Fibroblast of gingiva (primary cell): ENCODE results near the gene SEMA3C.

Experiments
- DNase-seq: peaks from one replicate; pipeline ENCODE4 v3.0.0-alpha.2; 2011; ENCODE audit warnings: low read depth

Gene SEMA3C

DNA sequence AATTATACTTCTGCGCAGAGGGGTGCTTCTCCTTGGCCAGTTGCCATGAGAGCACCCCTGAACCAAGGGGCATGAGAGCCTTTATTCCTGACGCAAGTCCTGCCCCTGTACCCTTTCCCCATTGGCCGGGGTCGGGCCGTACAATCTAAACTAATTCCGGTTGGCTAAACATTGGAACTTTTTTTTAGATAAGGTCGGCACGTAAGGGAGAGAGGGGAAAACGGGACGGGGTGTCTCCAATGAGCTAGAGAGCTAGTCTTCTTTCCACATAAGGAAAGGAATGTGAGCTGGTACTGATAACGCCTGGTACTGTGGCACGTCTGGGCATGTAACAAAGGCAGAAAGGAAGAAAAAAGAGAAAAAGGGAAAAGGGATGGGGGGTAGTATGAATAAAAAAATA, 183.5 kb downstream of the SEMA3C start:
- DNase-seq: no peak

DNA sequence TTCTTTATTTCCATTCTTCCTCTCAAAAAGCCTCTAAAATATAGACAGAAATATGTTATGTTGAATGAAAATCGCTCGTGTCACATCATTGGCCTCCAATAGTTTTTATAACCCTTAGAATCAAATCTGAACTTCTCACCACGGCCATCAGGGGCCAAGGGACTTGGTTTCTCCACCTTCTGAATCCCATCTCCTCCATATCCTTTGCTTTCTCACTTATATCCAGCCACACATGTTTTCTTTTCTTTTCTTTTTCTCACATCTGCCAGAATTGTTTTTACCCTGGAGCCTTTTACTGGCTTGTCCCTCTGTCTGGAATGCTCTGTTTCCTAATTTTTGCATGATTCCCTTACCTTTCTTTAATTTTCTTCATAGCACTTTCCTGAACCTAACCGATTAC, 184.8 kb downstream of the SEMA3C start:
- DNase-seq: no peak

DNA sequence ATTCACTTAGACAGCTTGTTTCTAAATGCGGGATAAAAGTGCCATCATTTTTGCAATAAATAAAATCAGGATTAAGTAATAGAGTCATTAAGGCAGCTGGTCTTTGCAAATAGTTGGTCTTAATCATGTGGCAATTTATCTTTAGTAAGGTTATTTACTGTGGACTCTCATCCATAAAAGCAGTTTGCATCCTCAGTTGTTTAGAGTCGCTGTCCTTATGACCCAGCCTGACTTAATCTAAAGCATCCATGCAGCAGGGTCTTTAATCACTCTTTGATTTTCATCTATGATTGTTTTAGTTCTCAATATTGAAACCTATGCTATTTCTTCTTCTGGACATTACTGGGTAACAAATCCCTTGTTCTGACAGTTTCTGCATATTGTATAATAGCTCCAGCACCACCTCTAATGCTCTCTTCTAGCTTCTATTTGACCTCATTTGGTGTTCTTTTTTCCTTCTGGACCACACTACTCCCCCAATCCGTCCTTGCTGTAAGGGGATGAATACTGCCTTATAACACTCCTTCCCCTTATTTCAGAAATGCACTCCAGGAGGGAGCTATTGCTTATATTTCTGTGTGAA, 185.4 kb downstream of the SEMA3C start:
- DNase-seq: no peak

DNA sequence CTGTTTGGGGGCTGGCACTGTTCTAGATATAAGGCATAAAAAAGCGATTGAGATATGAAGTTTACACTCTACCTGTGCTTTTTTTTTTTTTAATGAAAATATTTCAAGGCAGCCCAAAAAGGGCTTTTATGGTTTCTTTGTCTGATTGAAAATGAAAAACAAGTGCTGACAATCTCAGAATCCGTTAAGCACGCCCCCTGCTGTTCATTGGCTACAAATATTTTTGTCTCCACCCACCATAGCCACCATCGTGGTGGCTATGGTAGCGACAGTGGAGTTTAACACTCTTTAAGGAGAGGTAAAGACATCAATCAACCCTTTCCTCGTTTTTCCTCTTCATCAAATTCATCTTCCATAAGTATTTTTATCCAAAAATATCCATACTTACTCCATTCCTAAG, 186.2 kb downstream of the SEMA3C start:
- DNase-seq: no peak

DNA sequence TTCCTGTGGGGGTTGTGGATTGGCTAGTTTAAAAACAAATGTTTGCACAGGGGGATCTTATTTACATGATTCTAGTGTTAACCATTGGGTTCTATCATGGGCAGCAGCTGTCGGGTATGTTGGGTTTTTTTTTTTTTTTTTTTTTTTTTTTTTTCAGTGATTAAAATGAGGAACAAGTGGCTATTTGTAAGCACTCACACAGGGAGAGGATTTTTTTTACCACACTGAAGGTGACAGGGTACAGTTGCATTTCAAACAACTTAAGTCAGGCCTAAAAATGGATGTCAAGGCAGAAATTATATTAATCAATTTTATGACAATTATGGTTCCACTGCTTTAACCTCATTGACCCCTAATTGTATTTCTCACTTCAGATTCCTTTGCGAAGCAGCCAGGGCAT, 187.6 kb downstream of the SEMA3C start:
- no peak for DNase-seq

DNA sequence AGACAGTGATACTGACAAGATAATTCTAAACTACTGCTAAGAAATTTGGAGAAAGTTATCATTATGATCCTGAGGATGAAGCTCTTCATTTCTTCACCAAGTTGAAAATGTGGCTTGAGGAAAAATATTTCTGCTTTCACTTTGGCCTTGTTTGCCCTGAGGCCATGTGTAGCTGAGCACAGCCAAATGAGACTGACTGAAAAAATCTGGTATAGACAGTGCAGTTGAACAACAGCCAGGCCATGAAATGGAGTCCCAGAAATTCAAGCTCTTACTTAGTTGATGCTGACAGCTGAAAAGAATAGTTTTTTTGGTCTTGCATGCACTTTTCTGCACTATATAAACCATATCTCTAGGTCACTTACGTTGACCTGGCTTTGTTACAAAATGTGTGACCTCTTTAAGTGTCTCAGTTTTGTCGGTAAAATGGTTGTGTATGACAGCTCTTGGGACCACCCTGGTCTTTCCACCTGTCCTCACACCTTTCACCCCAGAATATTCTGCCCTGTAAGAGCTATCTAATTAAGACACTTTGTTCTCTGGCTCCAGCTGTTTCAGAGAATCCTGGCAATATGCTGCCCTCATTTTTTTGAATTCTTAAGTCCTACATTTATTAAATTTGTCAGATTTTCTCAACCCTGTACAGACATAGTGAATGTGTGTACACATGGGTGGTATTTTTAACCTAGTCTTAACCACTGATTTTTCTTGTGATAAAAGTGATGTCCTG, 189.1 kb downstream of the SEMA3C start:
- peak; percentile 91 for DNase-seq

DNA sequence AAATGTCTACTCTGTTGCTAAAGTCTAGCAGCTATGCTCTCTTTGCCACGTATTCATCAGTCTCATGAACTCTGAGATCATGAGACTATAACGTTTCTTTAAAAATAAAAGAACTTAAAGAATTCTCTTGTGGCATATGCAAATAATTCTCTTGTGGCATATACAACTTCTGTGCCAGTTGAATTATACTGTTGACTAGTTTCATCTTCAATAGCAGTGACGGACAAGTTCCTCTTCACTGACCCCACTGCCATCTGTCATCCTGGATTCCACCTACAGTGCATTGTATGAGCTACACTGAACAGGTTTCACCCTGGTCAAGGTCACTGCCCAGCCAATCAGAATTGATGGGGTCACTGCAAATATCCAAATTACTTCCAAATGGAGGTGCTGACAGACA, 192.2 kb downstream of the SEMA3C start:
- DNase-seq: no peak

DNA sequence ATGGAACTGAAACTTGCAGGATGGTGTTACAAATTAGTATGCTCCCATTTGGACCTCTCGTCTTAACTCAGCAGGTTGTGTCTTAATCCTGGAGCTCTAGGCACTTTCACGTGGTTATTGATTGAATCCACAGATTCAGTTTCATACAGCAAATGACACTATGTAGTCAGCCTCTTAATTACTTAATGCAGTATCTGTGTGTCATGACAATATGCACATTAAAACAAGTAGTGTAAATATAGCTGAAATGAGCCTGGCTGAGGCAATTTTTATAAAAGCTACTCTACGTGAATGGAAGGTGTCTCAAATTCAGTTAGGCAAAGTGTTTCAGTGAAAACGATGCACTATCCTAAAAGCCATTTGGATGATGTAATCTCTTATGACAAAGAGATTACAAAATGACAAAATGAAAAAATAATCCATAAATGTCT, 193.7 kb downstream of the SEMA3C start:
- DNase-seq: no peak

DNA sequence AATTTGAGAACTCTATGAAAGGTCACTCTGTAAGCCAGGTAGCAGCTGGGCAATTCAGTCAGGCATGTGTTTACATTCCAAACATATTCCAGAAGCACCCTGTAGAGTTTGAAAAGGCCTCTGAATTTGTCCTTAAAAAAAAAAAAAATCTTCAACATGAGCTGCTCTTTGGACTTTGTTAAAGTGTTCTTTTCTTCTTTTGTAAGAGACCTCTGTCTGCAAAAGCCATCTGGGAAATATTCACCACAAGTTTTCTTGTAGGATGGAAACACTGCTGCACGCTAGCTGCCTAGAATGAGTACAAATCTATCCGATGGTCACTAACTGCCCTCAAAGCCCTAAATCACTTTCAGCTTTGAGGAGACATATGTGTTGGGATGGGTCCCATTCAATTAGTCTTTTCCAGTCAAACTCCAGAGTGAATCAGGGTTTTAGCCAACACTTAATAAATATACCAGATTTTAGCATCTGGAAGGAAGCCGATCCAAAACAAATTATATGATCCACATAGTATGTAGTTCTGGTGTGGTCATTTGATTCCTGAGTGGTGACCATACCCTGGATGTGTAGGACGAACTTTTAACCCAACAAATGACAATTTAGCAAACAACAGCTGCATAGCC, 194.5 kb downstream of the SEMA3C start:
- peak; percentile 74 for DNase-seq

DNA sequence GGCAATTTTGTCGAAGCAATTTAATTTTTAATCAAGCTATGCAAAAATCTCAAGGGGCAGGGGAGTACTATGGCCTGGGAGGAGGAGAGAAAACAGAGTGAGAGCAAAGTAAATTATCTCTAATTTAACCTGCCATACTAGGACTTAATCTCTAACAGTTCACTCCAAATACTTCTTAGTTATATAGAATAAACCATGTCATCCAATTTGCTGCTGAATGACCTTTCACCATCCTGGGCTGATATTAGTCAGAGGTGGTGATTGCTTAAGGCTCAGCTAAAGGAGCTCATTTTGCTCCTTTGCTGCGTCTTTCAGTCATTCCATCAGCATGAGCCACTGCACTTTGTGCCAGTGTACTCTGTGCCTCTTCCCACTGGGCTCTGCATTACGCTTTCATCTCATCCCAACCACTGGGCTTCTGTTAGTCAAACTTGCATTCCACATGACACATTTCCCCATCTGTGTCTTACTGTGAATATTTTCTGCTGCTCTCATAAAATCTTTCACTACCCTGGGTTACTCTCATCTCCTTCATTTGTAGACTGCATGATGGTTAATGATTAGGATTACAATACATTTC, 196.1 kb downstream of the SEMA3C start:
- peak; percentile 99 for DNase-seq

DNA sequence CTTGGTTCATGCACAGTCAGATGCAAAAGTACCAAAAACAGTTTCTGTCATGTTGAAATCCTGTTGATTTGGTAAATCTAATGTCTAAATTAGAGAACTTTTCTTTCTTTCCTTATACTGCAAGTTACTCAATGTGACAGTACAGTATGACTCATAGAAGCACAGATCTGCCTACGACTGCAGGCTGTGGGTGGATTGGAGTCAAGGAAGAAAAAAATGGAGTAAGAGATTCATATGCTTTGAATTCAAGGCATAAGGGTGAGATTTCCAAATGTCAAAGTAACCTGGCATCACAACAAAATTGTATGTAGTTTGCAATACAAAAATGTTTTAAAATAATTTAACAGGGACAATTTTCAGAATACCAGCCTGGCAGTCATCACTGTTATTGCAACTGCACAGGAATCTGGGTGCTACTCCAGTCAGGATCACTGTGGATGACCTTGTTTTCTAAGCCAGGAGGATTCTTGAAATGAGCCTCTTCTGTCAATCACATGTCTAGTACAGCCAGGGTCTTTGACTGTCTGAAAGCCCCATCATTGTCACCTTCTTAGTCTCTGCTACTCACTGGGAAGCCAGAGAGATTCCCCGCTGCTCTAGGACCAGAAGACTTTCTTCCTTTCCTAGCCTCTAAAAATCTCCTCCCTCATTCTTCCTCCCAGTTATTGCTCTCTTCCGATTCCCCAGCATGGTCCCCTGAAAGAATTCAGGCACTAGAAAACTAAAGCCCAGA, 196.8 kb downstream of the SEMA3C start:
- peak; percentile 96 for DNase-seq

DNA sequence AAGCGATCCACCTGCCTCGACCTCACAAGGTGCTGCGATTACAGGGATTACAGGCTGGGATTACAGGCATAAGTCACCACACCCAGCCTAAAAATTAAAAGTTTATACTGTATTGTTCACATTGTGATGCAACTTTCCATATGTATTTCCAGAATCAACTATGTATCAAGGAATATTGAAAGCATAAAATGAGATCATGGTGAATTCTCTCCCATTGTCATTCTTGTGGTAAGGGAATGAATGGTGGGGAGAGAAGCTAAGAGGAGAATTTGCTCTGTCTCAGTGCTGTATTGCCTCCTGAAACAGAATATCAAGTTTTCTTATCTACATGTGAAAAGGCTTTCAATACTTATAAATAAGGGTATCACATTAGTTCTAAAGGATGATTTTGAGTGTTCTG, 198.7 kb downstream of the SEMA3C start:
- DNase-seq: no peak

DNA sequence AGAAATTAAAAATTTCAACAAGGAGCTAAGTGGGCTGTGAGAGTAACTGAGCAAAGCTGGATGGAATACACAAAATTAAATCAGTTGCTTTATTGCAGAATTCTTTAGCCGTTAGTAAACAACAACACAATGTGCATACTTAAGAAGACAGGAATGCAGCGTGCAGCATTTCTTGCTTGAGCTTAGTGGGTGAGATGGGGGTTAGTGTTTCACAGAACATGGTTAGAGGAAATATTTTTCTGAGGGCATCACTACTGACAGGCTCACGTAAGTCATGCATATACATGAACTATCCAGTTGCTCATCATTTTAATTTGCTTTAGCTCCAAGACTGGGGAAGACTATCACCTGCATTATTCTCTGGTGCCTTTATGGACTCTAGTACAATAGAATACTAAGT, 199.6 kb downstream of the SEMA3C start:
- peak; percentile 68 for DNase-seq

DNA sequence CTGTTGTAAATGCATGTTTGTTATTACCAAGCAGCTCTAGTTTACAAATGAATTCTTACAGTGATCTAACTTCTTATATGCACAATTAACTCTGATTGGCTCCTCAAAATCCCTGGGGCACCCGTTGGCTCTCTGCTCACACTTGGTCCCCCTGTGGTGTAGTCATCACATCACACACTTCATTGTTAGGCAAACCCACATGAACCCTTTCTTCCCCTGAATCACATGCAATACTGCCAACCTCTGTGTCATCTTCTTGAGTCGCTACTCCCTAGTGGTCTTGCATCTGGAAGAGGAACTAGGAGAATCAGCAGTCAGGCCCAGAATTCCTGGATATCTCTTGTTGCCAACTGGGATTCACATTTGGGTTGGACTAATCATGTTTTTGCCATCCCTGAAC, 207.3 kb downstream of the SEMA3C start:
- peak; percentile 59 for DNase-seq

DNA sequence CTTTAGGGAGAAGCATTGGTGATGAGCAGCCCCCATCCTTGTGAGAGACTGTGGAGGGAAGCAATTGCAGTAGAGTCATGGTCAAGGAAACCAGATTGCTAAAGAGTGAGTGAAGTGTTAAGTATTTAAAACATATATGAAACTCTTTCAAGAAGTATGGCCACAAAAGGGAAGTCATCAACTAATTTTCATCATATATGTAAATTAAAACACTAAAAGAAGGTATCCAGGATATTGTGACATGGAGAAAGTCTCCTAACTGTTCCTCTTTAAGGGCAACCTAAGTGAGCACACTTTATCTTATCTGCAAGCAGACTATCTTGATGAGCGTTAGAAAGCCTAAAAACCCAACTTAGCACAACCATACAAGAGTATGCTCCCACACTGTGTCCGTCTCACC, 210.7 kb downstream of the SEMA3C start:
- DNase-seq: no peak

DNA sequence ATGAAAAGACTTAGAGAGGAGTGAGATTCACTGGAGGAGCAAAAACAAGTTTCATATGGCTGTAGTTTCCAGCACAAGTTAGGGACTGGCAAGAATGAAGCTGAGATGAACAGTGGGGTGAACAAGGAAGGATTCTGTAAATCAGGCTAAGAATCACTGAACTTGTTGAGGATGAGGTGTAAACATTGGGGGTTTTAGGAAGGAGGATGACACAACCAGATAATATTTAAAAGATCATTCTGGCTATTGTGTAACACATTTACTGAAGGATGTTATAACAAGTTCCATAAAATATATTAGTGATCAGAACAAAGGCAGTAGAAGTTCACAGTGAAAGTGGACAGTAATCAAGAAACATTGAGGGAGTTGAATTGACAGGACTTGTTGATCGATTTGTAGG, 211.5 kb downstream of the SEMA3C start:
- no peak for DNase-seq

DNA sequence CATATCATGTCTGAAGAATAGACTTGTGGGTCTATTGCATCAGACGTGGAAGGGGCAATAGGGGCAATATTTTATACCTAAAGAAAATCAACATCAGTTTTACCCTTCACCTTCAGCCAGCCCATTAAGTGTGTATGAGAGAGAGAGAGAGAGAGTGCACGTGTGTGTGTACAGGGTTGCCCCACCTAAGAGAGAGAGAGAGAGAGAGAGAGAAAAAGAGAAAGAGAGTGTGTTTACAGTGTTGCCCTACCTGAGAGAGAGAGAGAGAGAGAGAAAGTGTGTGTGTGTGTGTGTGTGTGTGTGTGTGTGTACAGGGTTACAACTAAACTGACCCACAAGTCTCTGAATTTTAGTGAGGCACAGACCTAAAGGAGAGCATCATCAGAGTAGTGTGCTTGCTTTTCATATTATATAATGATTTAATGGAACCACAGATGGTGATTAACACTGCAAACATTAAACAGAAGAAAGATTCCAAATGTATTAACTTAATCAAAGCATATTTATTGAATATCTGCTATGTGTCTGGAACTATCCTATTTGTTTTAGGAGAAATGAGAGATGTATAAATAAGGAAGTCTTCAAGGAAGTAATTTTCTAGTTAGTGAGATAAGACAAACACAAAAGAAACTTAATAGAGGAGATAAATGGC, 213.6 kb downstream of the SEMA3C start:
- DNase-seq: no peak

DNA sequence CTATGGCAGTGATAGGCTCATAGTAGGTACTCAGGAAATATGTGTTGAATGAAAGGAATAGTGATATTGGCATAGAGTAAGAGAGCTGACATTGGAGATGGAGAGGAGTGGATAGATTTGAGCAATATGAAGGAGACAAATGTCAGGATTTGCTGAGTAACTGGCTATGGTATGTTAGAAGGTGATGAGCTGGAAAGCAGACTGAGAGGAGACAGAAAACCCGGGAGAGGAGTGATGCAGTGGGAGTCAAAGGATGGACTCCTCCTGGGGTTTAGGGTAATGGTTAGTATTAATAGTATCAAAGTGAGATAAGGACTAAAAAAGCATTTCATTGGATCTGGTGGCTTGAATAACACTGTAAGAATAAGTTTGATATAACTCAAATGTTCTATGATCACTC, 215.6 kb downstream of the SEMA3C start:
- no peak for DNase-seq

DNA sequence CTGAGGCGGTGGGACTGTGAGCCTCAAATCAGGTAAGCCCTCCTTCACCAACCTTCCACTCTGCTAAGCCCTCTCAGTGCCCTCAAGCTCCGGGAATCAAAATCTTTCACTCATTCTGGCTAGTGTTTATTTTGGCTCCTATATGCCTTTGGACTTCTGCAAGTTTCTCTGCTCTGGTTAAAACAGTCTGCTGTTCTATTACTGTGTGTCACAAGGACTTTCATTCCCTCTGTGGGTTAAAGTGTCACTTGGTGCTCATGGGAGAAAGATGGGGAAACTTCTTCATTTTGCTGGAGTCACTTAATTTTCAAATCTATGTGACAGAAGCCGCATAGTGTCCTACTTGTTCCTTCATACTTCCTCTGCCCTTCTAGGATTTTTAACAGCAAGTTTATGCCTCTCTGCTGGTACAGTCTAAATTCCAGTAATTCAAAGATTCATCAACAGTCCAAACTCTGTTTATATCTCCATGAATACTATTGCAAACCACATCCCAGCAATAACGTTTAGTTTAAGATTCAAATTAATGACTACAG, 219.1 kb downstream of the SEMA3C start:
- peak; percentile 25 for DNase-seq

DNA sequence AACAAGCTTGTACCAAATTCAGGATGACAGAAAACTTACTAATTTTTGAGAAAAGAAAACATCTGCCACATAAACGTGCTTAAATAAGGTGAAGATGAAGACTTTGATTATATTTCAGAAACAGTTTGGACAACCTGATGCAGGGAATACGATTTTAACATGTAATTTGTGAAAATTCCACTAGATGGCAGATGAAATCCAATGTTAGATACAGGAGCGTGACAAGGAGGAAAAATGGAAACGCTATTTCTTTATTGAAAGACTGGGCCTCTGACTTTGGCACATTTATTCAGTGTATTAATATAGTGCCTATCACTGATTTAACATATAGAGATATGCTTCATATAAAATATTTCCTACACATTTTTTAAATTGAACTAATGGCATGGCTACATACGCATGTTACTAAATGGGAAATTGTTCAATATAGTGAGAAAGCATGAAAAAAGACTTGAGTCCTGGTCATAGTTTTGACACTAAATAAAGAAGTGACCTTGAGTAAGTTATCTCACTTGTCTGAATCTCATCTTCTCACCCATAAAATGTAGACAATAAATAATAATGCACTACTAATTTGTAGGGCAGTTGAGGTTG, 219.7 kb downstream of the SEMA3C start:
- peak; percentile 29 for DNase-seq
